DMS53 treated with DMSO at 0.1 percent for 48 hours (cell line): ENCODE measurements around the gene SLC25A18.
"Not testable (repeated sequence)": the region's sequence is repeated elsewhere in the genome, so short reads cannot be mapped to it uniquely, and the experiment has no call there.

Experiments used
- DNase-seq: peaks from one replicate; lab custom pipeline; 2025; ENCODE audit not compliant: unreplicated experiment; lab: John Stamatoyannopoulos, UW

SLC25A18 gene

DNA sequence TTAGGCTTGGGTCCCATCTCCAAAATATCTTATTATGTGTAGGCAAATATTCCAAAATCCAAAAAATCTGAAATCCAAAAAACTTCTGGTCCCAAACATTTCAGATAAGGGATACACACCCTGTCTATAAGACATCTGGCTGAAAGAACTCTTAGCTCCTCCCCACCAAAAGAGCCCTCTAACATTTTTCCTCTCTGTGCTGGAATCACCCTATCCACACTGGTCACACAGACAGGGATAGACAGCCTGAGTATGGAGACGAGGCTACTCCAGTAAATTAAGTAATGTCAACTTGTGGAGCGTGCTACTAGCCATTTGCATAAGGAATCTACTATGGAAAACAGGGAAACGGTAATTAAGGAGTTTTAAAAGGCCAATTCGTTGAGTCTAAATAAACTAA lies 40.4 kb downstream of the SLC25A18 start:
- DNase-seq, result no peak

DNA sequence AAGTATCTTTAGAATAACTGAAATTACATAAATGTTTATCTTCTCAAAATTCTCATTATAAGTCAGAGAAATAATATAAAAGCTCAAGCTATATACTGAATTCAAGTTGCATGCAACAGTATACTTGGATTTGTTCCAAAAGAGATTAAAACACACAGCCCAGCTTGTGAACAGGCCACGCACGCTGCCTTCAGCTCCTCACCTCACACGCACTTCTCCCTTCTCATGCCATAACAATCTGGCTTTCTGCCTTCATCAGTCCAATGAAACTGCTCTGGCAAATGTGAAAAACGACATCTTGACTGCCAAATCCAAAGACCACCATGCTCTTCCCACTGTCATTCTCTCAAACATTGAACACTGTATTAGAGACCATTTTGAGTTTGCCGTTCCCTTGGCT lies 43.2 kb downstream of the SLC25A18 start:
- DNase-seq, result no peak

DNA sequence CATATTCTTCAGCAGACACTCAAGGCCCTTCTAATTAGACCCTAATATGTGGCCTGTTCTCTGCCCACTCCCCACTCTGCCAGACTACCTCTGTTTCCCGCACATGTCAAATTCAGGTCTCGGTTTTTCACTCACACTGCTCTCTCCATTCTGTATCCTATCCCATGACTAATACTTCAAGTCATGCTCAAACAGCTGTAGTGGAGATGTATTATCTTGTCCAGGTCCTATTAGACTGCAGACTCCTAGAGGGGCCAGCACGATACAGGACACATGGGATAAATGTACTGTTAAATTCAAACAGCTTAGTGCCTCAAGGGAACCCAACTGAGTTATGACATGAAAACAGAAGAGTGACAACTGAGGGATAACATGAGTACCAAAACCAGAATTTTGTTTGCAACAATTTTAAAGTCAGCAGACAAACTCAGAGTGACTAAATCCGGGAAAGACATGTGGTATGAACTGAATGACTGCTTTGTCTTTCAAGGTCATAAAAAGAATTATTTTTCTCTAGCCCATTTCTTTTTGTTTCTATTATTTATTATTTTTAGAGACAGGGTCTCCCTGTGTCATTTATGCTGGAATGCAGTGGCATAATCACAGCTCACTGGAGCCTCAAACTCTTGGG lies 44.7 kb downstream of the SLC25A18 start:
- no peak for DNase-seq

DNA sequence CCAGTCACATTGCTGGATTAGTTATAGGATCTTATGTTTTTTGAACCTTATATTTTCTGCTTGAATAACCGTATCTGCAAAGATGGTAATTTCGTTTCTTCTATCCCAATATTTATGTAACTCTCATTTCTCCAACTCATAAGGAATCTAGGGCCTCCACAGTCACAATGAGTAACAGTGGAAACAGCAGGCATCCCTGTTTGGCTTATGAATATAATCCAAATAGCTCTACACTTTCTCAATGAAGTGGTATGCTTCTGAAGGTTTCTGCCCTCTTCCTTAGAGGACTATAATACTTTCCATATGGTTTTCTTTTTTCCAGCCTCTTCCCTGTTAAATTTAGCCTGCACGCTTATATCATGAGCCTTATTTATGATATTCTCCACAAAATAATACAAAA lies 48.8 kb downstream of the SLC25A18 start:
- no peak for DNase-seq

DNA sequence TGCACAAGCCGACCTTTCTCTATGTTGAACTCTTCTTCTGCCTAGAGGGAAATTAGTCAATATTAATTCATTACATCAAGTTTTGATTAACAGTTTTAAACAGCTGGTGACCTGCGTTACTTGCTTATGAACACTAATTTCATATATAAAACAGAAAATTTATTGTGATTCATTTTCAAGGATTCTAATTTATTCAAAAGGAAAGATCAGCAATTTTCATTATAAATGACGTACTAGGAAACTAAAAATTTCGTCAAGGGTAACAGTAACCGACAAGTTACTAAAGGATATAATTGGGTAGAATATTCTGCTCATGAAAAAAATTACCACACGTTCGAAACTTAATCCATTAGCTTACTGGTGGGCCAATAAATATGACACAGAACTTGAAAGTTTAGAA lies 50.0 kb downstream of the SLC25A18 start:
- no peak for DNase-seq

DNA sequence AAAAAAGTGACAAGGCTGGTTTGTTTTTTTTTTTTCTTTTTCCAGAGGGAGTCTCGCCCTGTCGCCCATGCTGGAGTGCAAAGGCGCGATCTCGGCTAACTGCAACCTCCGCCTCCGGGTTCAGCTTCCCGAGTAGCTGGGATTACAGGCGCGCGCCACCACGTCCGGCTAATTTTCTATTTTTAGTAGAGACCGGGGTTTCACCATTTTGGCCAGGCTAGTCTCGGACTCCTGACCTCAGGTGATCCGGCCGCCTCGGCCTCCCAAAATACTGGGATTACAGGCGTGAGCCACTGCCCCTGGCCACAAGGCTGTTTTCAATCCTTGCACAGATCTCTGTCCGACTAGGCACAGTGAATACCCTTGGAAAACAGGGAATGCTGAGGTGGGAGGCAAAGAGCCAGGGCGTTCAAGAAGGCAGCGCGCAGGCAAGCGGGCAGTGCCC lies 64.7 kb downstream of the SLC25A18 start:
- no peak for DNase-seq

DNA sequence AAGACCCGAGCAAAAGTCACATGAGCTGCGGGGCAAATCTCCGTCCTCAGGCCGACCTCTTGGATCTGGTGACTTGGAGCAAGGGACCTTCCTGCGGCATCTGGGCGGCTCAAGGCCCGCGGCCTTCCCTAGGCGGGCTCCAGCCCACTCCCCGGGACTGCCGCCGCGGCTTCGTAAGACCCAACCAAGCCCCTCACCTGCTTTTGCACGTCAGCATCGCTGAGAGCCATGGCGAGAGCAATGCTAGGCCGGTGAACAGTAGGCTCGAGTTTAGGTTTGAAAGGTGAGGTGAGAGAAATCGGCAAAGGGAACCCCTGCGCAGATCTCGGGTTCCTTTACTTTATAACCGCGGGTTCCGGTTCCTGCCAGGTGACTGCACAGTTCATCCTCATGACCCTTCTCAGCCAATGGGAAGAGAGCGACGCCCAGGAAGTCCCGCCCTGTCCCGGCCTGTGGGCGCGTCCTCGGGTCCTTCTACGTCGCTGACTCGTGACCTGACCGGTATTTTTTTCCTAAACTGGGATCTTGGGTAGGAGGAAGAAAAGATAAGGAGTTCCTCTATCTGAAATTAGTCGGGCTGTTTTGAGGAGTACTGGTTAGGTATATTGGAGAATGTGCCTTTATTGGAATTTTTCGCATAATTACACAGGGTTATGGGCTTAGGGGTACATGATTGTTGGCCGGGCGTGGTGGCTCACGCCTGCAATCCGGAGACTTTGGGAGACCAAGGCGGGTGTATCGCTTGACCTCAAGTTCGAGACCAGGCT lies 65.3 kb downstream of the SLC25A18 start, which contains the start of gene ATP6V1E1:
TSS of gene ATP6V1E1 (minus strand) at position 344 of the 767 bp plus-strand sequence. CDS start at position 230, 114 bp downstream.
- peak; percentile 85 for DNase-seq

DNA sequence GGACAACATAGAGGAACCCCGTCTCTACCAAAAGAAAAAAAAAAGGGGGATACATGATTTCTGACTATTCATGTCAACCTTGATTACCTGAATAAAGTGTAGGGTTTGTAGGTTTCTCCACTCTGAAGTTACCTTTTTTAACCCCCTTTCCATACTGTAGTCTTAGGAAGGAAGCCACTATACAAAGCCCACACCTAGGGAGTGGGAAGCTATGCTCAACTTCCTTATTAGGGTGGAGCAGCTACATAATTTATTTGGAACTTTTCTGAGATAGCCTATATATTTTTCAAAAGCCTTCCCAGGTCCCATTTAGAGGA lies 65.8 kb downstream of the SLC25A18 start:
- DNase-seq, result no peak

DNA sequence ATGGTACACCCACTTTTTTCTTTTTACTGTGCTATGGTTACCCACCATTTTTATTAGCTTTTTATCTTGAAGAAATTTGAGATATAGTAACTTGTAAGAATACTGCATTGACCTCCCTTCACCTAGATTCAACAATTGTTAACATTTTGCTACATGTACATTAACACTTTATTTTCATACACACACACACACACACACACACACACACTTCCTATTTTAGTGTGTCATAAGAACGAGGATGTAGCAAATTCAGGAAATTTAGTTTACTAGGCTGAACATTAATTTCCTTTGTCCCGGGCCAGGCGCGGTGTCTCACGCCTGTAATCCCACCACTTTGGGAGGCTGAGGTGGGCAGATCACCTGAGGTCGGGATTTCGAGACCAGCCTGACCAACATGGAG lies 66.3 kb downstream of the SLC25A18 start:
- no peak for DNase-seq

DNA sequence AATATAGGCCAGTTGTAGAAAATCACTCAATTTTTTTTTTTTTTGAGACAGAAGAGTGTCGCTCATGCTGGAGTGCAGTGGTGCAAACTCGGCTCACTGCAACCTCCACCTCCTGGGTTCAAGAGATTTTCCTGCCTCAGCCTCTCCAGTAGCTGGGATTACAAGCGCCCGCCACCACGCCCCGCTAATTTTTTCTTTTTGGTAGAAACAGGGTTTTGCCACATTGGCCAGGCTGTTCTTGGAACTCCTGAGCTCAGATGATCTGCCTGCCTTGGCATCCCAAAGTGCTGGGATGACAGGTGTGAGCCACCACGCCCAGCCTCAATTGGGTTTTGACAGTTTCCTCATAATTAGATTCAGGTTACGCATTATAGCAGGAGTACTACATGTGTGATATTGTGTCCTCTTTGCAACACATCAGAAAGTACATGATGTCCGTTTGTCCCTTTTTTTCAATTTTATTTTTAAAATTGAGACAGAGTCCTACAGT lies 67.8 kb downstream of the SLC25A18 start:
- DNase-seq, result no peak

DNA sequence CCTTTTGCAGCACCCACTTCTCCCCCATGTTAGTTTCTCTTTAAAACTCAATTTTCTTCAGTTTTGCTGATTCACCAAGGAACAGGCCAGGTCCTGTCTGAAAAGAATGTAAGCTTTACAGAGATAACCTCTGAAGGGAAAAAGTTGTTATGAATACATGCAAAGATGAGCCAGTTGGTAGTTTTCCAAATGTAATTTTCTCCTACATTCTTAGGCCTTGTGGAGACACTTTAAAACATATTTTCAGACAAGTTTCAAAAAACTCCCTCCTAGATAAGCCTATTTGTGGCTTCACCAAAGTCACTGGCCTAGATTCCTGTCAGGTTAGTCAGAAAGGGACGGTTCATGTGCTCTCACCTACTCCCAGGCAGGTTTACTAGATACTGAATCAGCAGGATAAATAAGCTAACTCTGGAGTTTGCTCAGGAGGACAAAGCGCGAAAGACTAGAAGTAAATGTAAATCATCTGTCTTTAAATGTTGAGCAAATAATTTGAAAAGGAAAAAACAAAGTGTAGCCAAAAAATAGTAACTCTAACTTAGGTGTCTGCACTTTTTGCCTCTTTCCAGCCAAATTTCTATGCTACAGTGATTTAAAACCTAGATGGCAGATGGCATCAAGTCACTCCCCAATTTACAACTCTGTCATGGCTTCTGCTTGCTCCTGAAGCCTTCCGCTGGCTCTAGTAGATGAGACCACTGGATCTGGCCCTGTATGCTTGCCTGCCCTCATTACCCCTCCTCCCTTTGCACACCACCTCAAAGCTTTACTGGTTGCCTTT lies 70.1 kb downstream of the SLC25A18 start:
- no peak for DNase-seq

DNA sequence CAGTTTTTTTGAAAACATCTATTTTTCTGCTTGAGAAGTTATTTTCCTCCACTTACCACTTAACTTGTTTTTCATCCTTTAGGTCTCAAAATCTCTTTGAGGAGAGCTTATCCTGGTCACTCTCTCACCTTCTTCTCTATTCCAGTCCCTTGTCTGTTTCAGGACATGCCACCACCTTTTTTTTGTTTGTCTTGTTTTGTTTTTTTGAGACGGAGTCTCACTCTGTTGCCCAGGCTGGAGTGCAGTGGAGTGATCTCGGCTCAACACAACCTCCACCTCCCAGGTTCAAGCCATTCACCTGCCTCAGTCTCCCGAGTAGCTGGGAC lies 70.7 kb downstream of the SLC25A18 start:
- no peak for DNase-seq

DNA sequence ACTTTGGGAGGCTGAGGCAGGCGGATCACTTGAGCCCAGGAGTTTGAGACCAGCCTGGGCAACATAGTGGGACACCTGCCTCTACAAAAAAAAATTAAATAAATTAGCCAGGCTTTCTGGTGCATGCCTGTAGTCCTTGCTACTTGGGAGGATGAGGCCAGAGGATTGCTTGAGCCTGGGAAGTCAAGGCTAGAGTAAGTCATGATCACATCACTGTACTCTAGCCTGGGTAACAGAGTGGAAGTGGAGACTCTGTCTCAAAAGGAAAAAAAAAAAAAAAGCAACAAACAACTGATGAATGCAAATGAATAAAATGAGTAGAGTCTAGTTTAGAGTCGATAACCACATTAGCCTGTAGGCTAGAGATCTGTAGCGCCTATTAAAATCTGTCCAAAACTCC lies 71.4 kb downstream of the SLC25A18 start:
- DNase-seq, result no peak

DNA sequence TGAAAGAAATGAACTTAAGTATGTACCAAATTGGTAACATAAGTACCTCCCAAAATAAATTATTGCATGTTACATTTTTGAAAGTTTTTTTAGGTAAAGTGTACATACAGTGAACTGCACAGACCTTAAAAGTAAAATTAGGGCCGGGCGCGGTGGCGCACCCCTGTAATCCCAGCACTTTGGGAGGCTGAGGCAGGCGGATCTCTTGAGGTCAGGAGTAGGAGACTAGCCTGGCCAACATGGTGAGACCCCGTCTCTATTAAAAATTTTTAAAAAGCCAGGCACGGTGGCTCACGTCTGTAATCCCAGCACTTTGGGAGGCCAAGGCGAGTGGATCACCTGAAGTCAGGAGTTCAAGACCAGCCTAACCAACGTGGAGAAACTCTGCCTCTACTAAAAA lies 73.6 kb downstream of the SLC25A18 start:
- not testable (repeated sequence) for DNase-seq

DNA sequence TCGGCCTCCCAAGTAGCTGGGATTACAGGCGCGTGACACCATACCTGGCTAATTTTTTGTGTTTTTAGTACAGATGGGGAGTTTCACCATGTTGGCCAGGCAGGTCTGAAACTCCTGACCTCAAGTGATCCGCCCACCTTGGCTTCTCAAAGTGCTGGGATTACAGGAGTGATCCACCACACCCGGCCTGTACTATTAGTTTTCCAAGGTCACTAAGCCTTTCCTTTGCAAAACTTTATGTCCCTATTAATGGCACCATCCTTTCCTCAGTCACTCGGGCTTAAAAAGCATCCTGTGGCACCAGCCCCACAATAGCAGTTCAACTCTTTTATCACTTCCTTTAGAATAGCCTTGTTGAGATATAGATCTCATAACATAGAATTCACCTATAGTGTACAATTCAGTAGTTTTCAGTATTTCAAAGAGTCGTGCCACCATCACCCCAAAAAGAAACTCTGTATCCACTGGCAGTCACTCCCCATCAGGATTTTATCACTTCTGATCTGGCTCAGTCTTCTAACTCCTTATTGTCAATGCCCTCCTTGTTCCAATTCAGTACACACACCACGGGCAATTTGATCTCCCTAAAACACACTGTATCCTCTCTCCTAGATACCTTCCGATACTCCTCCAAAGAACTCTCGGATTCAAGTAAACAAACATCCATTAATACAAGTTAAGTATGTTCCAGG lies 74.3 kb downstream of the SLC25A18 start:
- no peak for DNase-seq

DNA sequence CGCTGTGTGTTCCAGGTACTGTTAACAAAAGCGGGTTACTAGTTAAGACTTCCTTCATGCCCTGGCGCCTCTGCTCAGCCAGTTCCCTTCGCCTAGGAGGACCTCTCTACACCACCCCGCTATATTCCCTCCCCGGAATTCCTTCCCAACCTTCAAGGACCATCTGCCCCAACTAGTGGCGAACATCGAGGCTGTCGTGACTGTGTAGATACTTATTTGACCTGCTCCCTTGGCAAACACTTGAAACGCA lies 74.8 kb downstream of the SLC25A18 start:
- DNase-seq, result no peak

DNA sequence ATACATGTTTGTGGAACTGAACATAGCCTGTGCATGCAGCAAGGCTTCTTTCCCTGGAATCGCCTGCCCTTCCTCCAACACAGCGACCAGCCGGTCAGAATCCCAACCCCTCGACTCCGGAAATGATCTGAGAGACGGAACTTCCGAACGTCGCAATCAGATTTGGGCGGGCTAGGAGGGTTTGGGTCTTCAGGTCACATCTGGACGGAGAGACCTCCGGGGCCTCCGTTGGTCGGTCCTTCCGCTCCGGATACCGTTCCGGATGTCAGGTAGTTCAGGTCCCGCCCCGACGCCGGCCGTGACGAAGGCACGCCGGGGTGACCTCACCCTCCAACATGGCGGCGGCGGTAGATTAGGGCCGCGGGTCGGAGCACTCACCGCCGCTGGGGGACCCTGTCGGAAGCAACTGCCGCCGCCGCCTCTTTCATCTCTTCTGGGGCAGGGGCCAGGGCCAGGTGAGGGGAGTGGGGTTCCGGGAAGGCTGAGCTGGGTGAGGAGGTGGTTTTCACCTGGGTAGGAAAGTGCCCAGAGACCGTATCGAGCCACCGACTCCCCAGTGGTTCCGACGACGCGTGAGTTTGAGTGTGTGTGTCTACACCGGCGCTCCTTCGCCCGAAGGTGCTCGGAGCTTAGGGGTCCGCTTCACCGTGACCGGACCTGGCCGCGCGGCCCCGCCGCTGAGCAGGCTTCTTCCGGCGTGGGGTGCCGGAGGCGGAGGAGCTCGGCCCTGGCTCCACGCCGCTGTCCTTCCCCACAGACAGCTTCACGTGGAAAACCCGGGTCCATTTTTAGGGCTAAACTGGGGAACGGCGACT lies 75.3 kb downstream of the SLC25A18 start, which contains the start of gene BCL2L13:
TSS of gene BCL2L13 (plus strand) at position 326 of the 815 bp plus-strand sequence. CDS start 16,955 bp downstream, outside the sequence.
- DNase-seq, result peak; percentile 71

DNA sequence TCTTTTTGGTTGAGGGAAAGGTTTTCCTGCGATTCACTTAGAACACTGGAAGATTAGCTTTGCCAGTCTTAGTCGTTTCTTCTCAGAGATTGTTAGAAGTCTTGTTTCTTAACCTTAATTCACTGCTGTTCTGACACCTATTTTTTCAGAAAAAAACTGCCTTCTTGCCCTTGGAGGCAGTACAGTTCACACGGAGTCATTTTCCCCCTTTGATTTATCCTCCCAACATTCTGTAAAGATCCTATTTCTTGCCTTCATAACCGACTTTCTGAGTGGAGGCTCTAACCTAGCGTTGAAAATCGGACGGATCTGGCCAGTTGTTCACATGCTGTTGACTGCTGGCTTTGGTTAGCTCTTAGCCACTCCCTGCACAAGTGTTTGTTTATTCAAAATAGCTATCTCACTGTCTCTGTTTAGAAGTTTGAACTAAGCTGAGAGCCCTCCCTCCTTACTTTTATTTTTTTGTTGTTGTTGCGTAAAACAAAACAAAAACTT lies 76.0 kb downstream of the SLC25A18 start:
- DNase-seq, result peak; percentile 11
